GM21447 (cell line): Measurements from ENCODE around the gene B9D2.
"Not testable (repeated sequence)": the region's sequence is repeated elsewhere in the genome, so short reads cannot be mapped to it uniquely, and the experiment has no call there.

Experiments
- ATAC-seq: cut with Tn5 transposase; IDR thresholded peaks from one replicate; pipeline ENCODE4 v1.9.1; 2021; ENCODE audit not compliant: unreplicated experiment

Gene B9D2

GRCh38 chr19:41363753-41364523, at the start of gene B9D2:
B9D2 (minus strand) TSS chr19:41364149; CDS start chr19:41363519, 630 bp downstream.
- ATAC-seq = peak; percentile 74

- ATAC-seq = no peak
Measured at GRCh38 chr19:41412953-41413352, 49.0 kb upstream of the B9D2 start.

- ATAC-seq = no peak
Measured at GRCh38 chr19:41411968-41412265, 48.0 kb upstream of the B9D2 start.

- no peak for ATAC-seq
Measured at GRCh38 chr19:41411100-41411967, 47.4 kb upstream of the B9D2 start.

GRCh38 chr19:41410336-41411054, 46.5 kb upstream of the B9D2 start:
- no peak for ATAC-seq

- ATAC-seq = no peak
Measured at GRCh38 chr19:41409288-41409687, 45.3 kb upstream of the B9D2 start.

GRCh38 chr19:41408846-41409245, 44.9 kb upstream of the B9D2 start:
- not testable (repeated sequence) for ATAC-seq

GRCh38 chr19:41408256-41408655, 44.3 kb upstream of the B9D2 start:
- ATAC-seq = no peak

GRCh38 chr19:41407271-41407670, 43.3 kb upstream of the B9D2 start:
- ATAC-seq = no peak

GRCh38 chr19:41405776-41406175, 41.8 kb upstream of the B9D2 start:
- ATAC-seq = no peak

- ATAC-seq = no peak
Measured at GRCh38 chr19:41403181-41403970, 39.4 kb upstream of the B9D2 start.

- ATAC-seq = no peak
Measured at GRCh38 chr19:41402010-41402409, 38.1 kb upstream of the B9D2 start.

- no peak for ATAC-seq
Measured at GRCh38 chr19:41401483-41401882, 37.5 kb upstream of the B9D2 start.

GRCh38 chr19:41399525-41399924, 35.6 kb upstream of the B9D2 start:
- no peak for ATAC-seq

GRCh38 chr19:41399091-41399490, 35.1 kb upstream of the B9D2 start:
- ATAC-seq = no peak

- no peak for ATAC-seq
Measured at GRCh38 chr19:41398598-41398997, 34.6 kb upstream of the B9D2 start.

GRCh38 chr19:41398050-41398418, 34.1 kb upstream of the B9D2 start:
- no peak for ATAC-seq

GRCh38 chr19:41397086-41398049, 33.4 kb upstream of the B9D2 start, which contains the start of the genes BCKDHA and EXOSC5:
BCKDHA (plus strand) TSS chr19:41397818; CDS start chr19:41397828, 10 bp downstream.
EXOSC5 (minus strand) TSS chr19:41397359; CDS start chr19:41397328, 31 bp downstream.
- peak; percentile 81 for ATAC-seq

- no peak for ATAC-seq
Measured at GRCh38 chr19:41395355-41395754, 31.4 kb upstream of the B9D2 start.

GRCh38 chr19:41392775-41393174, 28.8 kb upstream of the B9D2 start:
- ATAC-seq = no peak
